ENCODE data around the gene ATP6V1F.

ATP6V1F gene

DNA sequence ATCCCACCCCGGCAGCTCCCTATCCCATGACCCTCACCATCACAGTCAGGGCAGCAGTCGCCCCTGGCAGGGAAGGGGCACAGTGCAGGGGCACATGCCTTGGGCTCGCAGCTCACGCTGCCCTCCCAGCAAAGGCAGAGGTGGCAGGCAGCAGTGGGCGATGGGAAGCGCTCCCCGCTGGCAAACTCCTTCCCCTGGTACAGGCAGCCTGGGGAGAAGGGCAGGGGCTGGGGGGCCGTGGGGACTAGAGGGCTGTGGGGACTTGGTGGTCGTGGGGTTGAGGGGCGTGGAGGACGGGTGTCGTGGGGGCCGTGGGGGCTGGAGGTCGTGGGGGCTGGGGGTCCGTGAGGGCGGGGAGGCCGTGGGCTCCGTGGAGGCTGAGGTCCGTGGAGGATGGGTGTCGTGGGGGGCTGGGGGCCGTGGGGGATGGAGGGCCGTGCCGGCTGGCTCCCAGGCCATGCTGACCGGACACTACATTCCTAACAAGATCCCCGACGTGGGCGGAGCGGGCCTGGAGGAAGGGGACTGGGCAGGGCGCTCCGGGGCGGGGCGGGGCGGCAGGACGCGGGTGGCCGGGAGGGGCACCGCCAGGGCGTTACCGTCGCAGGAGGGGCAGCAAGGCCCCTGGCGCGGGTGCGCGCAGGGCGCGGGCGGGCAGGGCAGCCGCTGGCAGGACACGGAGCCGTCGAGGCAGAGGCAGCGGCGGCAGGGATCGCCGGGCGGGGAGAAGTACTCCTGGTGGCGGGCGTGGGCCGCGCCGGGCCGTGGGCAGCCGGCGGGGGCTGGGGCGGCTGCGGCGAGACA is 27.9 kb downstream of the ATP6V1F start:
- Mint-ChIP-seq H3K27ac (no peak overlapping the region), H3K36me3 (ENCODE audit: low read depth) (no peaks in the 10 kb centered on the region), H3K9me3 (no peaks in the 10 kb centered on the region), H3K4me1 (ENCODE audit: low read depth) (peaks cover 3% of the 10 kb centered on the region), H3K4me3 (no peak overlapping the region), H3K27me3 (peaks cover 13% of the 10 kb centered on the region)

DNA sequence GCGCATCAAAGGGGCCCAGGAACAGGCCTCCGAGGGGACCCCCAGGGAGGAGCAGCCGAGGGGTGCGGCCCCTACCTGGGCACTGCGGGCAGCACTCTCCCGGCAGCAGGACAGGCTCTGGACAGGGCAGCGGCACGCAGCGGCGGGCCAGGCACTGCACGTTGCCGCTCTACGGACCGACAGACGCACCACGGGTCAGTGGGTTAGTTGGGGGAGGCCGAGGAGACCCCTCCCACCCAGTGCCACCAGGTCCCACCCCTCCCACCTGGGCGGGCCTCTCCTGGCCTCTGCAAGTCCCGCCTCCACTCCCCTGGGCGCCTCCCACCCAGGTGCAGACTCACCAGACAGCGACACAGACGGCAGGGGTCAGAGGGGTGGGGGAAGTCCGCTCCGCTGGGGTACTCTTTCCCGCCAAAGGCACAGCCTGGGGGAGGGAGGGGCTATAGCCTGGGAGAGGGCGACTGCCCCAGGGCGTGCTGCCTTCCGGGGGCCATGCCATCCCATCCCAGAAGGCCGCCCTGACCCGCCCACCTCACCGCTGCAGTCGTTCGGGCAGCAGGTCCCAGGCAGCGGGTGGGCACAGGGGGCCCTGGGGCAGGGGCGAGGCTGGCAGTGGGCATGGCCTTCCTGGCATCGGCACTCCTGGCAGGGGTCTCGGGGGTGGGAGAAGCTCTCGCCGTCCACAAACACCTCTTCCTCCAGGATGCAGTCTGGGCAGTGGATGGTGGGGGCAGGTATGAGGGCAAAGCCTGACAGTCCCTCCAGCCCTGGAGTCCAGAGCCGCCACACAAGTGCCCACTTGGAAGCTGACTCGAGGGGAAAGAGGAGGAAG is 28.7 kb downstream of the ATP6V1F start:
- Mint-ChIP-seq H3K9me3 (no peaks in the 10 kb centered on the region), H3K4me3 (no peak overlapping the region), H3K4me1 (ENCODE audit: low read depth) (peaks cover 3% of the 10 kb centered on the region)

DNA sequence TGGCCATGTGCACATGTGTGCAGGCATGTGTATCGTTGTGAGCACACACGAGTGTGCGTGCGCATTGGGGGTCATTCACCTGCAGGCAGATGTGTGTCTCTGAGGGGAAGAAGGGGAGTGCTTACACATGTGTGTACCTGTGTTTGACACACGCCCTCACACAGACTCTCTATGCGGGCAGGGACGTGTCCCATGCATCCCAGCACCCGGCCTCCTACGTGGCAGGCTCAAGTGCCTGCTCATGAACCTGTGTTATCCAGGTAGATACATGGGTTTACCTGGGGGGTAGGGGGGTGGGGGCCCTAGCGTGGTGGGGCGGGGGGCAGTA is 29.2 kb downstream of the ATP6V1F start:
- Mint-ChIP-seq H3K27ac (no peak overlapping the region), H3K36me3 (ENCODE audit: low read depth) (no peaks in the 10 kb centered on the region), H3K4me3 (no peak overlapping the region), H3K4me1 (ENCODE audit: low read depth) (peaks cover 3% of the 10 kb centered on the region), H3K9me3 (no peaks in the 10 kb centered on the region), H3K27me3 (peaks cover 9% of the 10 kb centered on the region)

More for the DNA sequence above, 28.7 kb downstream of the ATP6V1F start:
- H3K27me3 Mint-ChIP-seq = peaks cover 9% of the 10 kb centered on the region
- no peak overlapping the region for H3K27ac Mint-ChIP-seq
- H3K36me3 Mint-ChIP-seq (ENCODE audit: low read depth) = no peaks in the 10 kb centered on the region

GRCh38 chr7:128892521-128893250 is 30.0 kb downstream of the ATP6V1F start:
- no peaks in the 10 kb centered on the region for H3K36me3 Mint-ChIP-seq (ENCODE audit: low read depth)
- peaks cover 9% of the 10 kb centered on the region for H3K27me3 Mint-ChIP-seq
- H3K9me3 Mint-ChIP-seq = no peaks in the 10 kb centered on the region
- H3K4me3 Mint-ChIP-seq = no peak overlapping the region
- H3K27ac Mint-ChIP-seq = no peak overlapping the region
- H3K4me1 Mint-ChIP-seq (ENCODE audit: low read depth) = peaks cover 3% of the 10 kb centered on the region

DNA sequence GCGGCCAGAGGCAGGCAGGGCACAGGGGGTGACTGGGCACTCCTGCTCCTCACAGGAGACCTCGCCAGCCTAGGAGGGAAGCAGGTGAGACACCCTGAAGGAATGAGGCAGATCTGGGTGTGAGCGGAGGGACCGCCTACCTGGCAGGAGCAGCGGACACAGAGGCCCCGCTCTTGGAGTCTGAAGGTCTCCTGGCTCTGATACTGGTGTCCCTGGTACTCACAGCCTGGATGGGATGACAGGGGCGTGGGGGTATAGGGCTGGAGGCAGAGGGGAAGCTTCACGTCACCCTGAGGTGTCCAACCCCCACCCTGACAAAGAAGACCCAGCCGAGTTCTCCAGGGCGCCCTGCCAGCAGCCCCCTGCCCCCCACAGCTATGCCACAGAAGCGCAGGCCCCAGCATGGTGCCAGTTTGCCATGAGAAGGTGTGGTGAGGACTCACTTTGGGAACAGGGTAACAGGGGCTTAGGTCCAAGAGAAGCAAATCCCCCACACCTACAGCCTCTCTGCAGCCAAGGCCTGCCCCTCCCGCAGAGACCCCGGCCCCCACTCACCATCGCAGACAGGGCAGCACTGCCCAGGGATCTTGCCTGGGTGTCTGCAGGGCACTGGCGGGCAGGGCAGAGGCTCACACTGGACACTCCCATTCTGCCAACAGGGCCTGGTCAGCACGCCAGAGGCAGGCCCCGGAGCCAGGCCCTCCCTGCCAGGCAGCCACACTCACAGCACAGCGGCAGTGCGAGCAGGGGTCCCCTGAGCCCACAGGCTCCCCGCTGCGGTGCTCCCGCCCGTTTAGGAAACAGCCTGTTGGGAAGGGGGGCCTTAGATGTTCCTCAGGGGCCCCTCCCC is 30.8 kb downstream of the ATP6V1F start:
- Mint-ChIP-seq H3K27ac (no peak overlapping the region), H3K36me3 (ENCODE audit: low read depth) (peaks cover 2% of the 10 kb centered on the region), H3K9me3 (peaks cover 2% of the 10 kb centered on the region), H3K4me1 (ENCODE audit: low read depth) (peaks cover 5% of the 10 kb centered on the region), H3K4me3 (no peak overlapping the region), H3K27me3 (peaks cover 11% of the 10 kb centered on the region)

DNA sequence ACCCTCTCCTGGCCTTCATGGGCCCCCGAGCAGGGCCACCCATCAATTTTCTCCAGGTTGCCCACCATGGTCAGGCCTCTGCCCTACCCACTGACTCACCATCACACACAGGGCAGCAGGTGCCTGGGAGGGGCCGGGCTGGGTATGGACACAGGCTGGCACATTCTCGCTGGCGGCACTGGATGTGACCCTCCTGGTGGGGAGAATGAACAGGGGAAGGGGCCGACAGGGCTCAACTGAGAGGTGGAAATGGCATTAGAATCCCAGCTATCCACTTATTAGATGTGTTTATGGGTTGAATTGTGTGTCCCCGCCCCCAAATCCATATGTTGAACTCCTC is 31.4 kb downstream of the ATP6V1F start:
- Mint-ChIP-seq H3K9me3 (peaks cover 4% of the 10 kb centered on the region), H3K27ac (no peak overlapping the region), H3K27me3 (peaks cover 13% of the 10 kb centered on the region), H3K4me3 (no peak overlapping the region), H3K36me3 (ENCODE audit: low read depth) (peaks cover 4% of the 10 kb centered on the region), H3K4me1 (ENCODE audit: low read depth) (peaks cover 6% of the 10 kb centered on the region)

- Mint-ChIP-seq H3K27ac (no peak overlapping the region), H3K4me1 (ENCODE audit: low read depth) (peaks cover 3% of the 10 kb centered on the region), H3K4me3 (no peak overlapping the region), H3K9me3 (peaks cover 5% of the 10 kb centered on the region), H3K27me3 (peaks cover 6% of the 10 kb centered on the region), H3K36me3 (ENCODE audit: low read depth) (peaks cover 4% of the 10 kb centered on the region)
Observed at GRCh38 chr7:128895320-128895719, 32.7 kb downstream of the ATP6V1F start.

- H3K4me1 Mint-ChIP-seq (ENCODE audit: low read depth) = peaks cover 3% of the 10 kb centered on the region
- peaks cover 16% of the 10 kb centered on the region for H3K27me3 Mint-ChIP-seq
- peaks cover 9% of the 10 kb centered on the region for H3K9me3 Mint-ChIP-seq
Observed at GRCh38 chr7:128899392-128899791, 36.7 kb downstream of the ATP6V1F start.

GRCh38 chr7:128900237-128900636 is 37.6 kb downstream of the ATP6V1F start:
- peaks cover 3% of the 10 kb centered on the region for H3K4me1 Mint-ChIP-seq (ENCODE audit: low read depth)
- H3K27me3 Mint-ChIP-seq = peaks cover 16% of the 10 kb centered on the region
- peaks cover 9% of the 10 kb centered on the region for H3K9me3 Mint-ChIP-seq
- H3K27ac Mint-ChIP-seq = no peak overlapping the region
- peaks cover 4% of the 10 kb centered on the region for H3K36me3 Mint-ChIP-seq (ENCODE audit: low read depth)
- no peak overlapping the region for H3K4me3 Mint-ChIP-seq

More at GRCh38 chr7:128899392-128899791, 36.7 kb downstream of the ATP6V1F start:
- no peak overlapping the region for H3K4me3 Mint-ChIP-seq
- H3K36me3 Mint-ChIP-seq (ENCODE audit: low read depth) = peaks cover 4% of the 10 kb centered on the region
- no peak overlapping the region for H3K27ac Mint-ChIP-seq

DNA sequence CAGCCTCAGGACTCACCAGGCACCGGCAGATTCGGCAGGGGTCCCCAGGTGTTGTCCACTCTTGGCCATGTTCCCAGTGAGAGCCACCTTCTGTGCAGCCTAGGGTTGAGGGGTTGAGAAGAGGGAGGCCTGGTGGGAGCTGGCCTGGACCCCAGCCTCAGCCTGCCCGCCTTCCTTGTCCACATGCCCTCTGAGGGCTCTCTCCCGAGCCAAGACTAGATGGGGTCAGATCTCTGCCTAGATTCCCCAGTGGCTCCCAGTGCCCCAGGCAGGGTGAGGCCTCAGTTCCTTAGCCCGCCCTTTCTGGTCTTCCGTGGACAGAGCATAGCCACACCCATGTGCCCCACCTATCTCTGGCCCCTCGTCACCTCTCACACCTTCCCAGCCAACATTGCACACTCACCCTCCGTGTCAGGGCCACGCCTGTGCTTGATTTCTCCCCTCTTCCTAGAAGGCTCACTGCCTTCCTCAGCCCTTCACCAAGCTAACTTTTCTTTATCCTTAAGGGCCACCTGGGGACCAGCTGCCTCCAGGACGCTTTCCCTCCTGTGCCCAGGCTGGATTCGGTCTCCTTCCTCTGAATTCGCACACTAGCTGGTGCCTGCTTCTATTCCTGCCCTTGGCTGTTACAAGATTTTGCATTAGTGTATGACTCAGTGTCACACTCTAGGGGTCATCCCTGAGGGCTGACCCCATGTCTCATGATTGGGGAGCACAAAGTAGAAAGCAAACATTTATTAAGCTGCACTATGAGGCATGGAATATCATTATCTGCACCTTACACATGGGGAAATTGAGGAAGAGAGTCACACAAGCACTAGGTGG is 40.3 kb downstream of the ATP6V1F start:
- peaks cover 4% of the 10 kb centered on the region for H3K36me3 Mint-ChIP-seq (ENCODE audit: low read depth)
- H3K27ac Mint-ChIP-seq = no peak overlapping the region
- peaks cover 3% of the 10 kb centered on the region for H3K4me1 Mint-ChIP-seq (ENCODE audit: low read depth)
- no peak overlapping the region for H3K4me3 Mint-ChIP-seq
- H3K9me3 Mint-ChIP-seq = peaks cover 9% of the 10 kb centered on the region
- H3K27me3 Mint-ChIP-seq = peaks cover 22% of the 10 kb centered on the region

GRCh38 chr7:128903621-128904361 is 41.1 kb downstream of the ATP6V1F start:
- Mint-ChIP-seq H3K27ac (no peak overlapping the region), H3K4me3 (no peak overlapping the region), H3K9me3 (peaks cover 5% of the 10 kb centered on the region), H3K36me3 (ENCODE audit: low read depth) (no peaks in the 10 kb centered on the region), H3K27me3 (peaks cover 23% of the 10 kb centered on the region), H3K4me1 (ENCODE audit: low read depth) (no peaks in the 10 kb centered on the region)

DNA sequence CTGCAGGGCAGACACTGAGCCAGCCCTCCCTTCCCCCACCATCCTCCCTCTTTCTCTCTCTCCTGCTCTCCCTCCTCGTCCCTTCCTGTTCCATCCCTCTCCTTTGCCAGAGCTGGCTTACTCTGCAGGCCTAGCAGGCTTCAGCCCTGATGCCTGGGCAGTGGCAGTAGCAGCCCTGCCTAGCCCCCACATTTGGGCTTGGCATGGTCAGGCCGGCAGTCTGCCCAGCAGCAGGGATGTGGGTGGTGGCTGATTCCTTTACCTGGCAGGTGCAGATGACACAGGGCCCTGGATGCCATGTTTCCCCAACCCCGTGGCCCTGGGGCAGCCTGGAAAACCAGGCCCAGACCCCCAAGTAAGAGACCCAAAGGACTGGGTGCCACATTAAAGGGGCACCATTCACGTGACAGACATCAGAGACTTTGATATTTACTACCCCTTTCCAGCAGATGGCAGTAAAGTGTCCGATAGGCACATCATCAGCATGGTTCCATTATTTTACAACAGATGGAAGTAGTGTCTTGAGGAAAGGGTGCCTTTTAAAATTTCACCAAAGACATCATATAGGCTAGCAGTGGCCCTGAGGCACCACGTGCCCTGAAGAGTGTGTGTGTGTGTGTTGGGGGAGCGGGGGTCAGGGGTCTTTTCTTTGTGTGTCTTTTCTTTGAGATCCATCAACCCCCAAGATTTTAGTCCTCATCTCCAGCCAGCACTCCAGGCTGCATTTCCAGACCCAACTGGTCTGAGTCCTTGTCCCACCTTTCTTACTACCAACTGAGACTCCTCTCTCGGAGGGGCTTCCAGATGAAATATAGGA is 41.9 kb downstream of the ATP6V1F start:
- no peak overlapping the region for H3K4me3 Mint-ChIP-seq
- peaks cover 5% of the 10 kb centered on the region for H3K9me3 Mint-ChIP-seq
- H3K36me3 Mint-ChIP-seq (ENCODE audit: low read depth) = no peaks in the 10 kb centered on the region
- H3K4me1 Mint-ChIP-seq (ENCODE audit: low read depth) = no peaks in the 10 kb centered on the region
- peaks cover 31% of the 10 kb centered on the region for H3K27me3 Mint-ChIP-seq
- H3K27ac Mint-ChIP-seq = no peak overlapping the region

All from stimulated activated naive CD8-positive, alpha-beta T cell treated with anti-CD3 and anti-CD28 coated beads, Interleukin-15, Interleukin-2, amounts not matched to agents 100 ng/mL and 50 ng/mL, for 24 hours (primary cell).